Measurements from ENCODE around the gene GMDS.

Gene GMDS

GRCh38 chr6:2184700-2185455 lies 60.5 kb downstream of the GMDS start:
- DNase-seq (ENCODE audit: low read depth), result no peak
- TF ChIP-seq CTCF (IDR thresholded peaks at IDR 0.05; ENCODE audit: insufficient read depth, low read depth, low read length, missing control alignments), result no peak
- no peak overlapping the region for H3K4me3 ChIP-seq (ENCODE audit: low read depth, low read length)

- no peak overlapping the region for H3K4me3 ChIP-seq (ENCODE audit: low read depth, low read length)
- TF ChIP-seq CTCF (IDR thresholded peaks at IDR 0.05; ENCODE audit: insufficient read depth, low read depth, low read length, missing control alignments), result no peak
- no peak for DNase-seq (ENCODE audit: low read depth)
Observed at GRCh38 chr6:2183752-2184151, 61.7 kb downstream of the GMDS start.

- no peak for TF ChIP-seq CTCF (IDR thresholded peaks at IDR 0.05; ENCODE audit: insufficient read depth, low read depth, low read length, missing control alignments)
- DNase-seq (ENCODE audit: low read depth), result no peak
- H3K4me3 ChIP-seq (ENCODE audit: low read depth, low read length), result no peak overlapping the region
Observed at GRCh38 chr6:2183246-2183645, 62.2 kb downstream of the GMDS start.

- no peak for DNase-seq (ENCODE audit: low read depth)
- no peak for TF ChIP-seq CTCF (IDR thresholded peaks at IDR 0.05; ENCODE audit: insufficient read depth, low read depth, low read length, missing control alignments)
- no peak overlapping the region for H3K4me3 ChIP-seq (ENCODE audit: low read depth, low read length)
Observed at GRCh38 chr6:2182251-2182650, 63.2 kb downstream of the GMDS start.

GRCh38 chr6:2181567-2181966 lies 63.8 kb downstream of the GMDS start:
- TF ChIP-seq CTCF (IDR thresholded peaks at IDR 0.05; ENCODE audit: insufficient read depth, low read depth, low read length, missing control alignments), result no peak
- DNase-seq (ENCODE audit: low read depth), result no peak
- no peak overlapping the region for H3K4me3 ChIP-seq (ENCODE audit: low read depth, low read length)

- no peak for DNase-seq (ENCODE audit: low read depth)
- TF ChIP-seq CTCF (IDR thresholded peaks at IDR 0.05; ENCODE audit: insufficient read depth, low read depth, low read length, missing control alignments), result no peak
Observed at GRCh38 chr6:2179950-2180349, 65.5 kb downstream of the GMDS start.

GRCh38 chr6:2179241-2179640 lies 66.2 kb downstream of the GMDS start:
- no peak for DNase-seq (ENCODE audit: low read depth)
- TF ChIP-seq CTCF (IDR thresholded peaks at IDR 0.05; ENCODE audit: insufficient read depth, low read depth, low read length, missing control alignments), result no peak
- no peak overlapping the region for H3K4me3 ChIP-seq (ENCODE audit: low read depth, low read length)

More at GRCh38 chr6:2179950-2180349, 65.5 kb downstream of the GMDS start:
- H3K4me3 ChIP-seq (ENCODE audit: low read depth, low read length), result no peak overlapping the region
